ENCODE data around the gene WNT3. TPM values are rescaled to one million over a fixed set of nuclear protein-coding genes. Genes with fewer than 3 reads are reported as not detected.
"Not testable (repeated sequence)": the region's sequence is repeated elsewhere in the genome, so short reads cannot be mapped to it uniquely, and the experiment has no call there.

WNT3 gene
- total RNA-seq, 1 donor from 2014 or later = 1.0 TPM

DNA sequence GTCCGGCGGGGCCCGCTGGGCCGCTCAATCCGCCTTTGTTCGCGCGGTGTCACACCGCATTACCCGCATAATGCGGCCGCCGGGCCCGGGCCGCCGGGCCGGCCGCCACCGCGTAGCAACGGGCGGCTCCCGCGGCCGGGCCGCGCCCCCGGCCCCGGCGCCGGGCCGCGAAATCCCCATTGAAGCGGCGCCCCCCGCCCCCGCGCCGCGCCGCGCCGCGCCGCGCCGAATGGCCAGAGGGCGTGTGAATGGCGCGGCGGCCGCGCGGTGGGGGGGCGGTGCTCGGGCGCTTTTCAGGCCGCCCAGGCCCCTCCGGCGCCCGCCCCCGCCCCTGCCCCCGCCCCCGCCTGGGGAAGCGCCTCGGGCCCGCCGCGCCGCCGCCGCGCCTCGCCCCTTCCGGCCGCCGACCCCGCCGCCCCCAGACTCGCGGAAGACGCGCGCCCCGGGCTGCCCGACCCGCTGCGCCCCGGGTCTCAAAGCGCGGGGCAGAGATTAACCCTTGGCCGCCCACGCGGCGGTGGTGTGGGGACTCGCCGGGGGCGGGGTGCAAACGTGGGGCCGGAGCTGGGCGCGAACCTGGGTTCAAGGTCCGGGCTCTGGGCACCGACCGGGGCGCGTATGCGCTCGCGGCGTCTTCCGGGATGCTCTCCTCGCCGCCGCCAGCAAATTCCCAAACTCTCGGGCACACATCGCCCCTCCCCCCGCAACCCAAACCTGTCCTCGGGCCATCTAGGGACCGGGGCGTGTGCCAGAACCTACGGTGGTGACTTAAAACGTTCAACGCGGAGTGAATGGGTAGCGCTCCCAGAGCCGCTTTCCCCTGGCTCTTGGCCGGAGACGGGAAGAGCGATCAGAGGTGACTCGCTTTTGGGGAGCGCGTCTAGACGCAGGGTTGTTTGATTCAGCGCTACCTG lies 46.7 kb downstream of the WNT3 start:
- peak; percentile 38 for ATAC-seq
- intact Hi-C loops (cut with DNase I) = no loop called here
- no peak for DNase-seq (ENCODE audit: missing footprints)

DNA sequence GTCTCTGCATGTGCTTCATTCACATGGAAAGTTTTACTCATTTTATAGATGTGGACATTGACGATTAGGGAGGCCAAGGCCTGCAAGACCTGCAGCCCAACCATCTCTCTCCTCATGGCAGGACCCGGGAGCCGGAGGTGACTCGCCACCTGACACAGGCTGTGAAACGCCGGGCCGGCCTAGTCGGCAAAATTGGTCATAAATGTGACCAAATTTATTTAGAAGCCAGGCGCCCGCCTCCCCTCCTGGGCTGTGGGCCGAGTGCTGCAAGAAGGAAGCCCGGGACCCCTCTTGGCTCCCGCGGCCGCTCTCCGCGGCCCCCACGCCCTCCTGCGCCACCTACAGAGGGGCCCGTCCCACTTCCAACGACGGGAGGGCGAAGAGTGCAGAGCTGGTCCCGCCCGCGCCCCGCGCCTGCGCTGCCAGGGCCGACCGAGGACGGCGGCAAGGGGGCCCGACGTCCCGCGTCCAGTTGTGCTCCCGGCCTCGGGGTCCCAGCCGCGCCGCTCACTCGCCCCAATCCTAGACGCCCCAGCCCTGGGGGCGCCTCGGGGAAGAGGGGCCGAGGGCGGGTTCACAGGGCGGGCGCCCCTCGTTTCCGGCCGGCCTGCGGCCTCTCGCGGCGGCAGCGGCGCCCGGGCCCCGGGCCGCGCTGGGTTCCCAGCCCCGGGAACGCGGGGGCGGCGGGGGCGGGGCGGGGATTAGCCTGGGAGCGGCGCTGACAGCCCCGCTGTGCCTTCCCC lies 47.5 kb downstream of the WNT3 start:
- peak; percentile 68 for ATAC-seq
- no peak for DNase-seq (ENCODE audit: missing footprints)
- intact Hi-C loops (cut with DNase I) = no loop called here

GRCh38 chr17:46770439-46770817 lies 48.1 kb downstream of the WNT3 start:
- ATAC-seq = no peak
- no peak for DNase-seq (ENCODE audit: missing footprints)
- intact Hi-C loops (cut with DNase I) = no loop called here

GRCh38 chr17:46769531-46770438 lies 48.7 kb downstream of the WNT3 start:
- intact Hi-C loops (cut with DNase I) = no loop called here
- DNase-seq (ENCODE audit: missing footprints) (no peak), ATAC-seq (no peak)

DNA sequence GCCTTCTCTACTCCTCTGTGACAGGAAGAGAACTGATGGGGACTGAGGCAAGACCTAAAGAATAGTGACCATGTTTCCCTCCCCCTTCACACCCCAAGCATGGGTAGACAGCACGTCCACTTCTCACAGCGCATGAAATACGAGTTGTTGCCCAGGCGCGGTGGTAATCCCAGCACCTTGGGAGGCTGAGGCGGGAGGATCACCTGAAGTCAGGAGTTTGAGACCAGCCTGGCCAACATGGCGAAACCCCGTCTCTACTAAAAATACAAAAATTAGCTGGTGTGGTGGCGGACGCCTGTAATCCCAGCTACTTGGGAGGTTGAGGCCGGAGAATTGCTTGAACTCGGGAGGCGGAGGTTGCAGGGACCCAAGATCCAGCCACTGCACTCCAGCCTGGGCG lies 49.6 kb downstream of the WNT3 start:
- intact Hi-C loops (cut with DNase I); DNase-seq (ENCODE audit: missing footprints); ATAC-seq: not testable (repeated sequence)

DNA sequence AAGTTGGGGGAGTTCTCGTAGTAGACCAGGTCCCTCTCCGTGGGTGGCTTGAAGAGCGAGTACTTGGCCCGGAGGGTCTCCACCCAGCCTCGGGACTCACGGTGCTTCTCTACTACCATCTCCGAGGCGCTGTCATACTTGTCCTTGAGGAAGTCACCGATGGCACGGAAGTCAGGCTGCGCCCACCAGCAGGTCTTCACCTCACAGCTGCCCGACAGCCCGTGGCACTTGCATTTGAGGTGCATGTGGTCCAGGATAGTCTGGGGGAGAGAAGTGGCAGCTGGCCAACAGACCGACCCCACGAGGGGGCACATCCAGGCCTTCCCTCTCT lies 50.0 kb downstream of the WNT3 start:
- intact Hi-C loops (cut with DNase I) = no loop called here
- ATAC-seq (no peak), DNase-seq (ENCODE audit: missing footprints) (no peak)

GRCh38 chr17:46766493-46767491 lies 51.7 kb downstream of the WNT3 start:
- no peak for DNase-seq (ENCODE audit: missing footprints)
- ATAC-seq = no peak
- intact Hi-C loops (cut with DNase I) = no loop called here

DNA sequence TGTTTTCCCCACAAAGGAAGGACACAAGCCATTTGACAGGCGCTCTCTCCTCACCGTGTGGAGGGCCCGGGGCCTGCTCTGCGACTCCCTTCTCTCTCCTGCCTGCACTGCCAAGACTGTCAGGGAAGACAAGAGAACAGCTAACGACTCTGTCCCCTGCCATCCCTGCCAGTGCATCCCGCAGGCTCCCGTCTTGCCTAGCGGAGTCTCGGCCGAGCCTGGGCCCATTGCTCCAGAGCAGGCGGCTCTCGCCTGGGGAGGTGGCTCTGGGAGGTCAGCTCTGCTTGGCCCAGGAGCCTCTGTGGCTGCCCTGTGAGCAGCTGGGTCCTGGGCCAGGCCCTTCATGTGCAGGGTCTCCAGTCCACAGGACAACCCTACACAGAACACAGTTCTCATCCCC lies 53.0 kb downstream of the WNT3 start:
- ATAC-seq (peak; percentile 9), DNase-seq (ENCODE audit: missing footprints) (no peak)
- intact Hi-C loops (cut with DNase I) = no loop called here

DNA sequence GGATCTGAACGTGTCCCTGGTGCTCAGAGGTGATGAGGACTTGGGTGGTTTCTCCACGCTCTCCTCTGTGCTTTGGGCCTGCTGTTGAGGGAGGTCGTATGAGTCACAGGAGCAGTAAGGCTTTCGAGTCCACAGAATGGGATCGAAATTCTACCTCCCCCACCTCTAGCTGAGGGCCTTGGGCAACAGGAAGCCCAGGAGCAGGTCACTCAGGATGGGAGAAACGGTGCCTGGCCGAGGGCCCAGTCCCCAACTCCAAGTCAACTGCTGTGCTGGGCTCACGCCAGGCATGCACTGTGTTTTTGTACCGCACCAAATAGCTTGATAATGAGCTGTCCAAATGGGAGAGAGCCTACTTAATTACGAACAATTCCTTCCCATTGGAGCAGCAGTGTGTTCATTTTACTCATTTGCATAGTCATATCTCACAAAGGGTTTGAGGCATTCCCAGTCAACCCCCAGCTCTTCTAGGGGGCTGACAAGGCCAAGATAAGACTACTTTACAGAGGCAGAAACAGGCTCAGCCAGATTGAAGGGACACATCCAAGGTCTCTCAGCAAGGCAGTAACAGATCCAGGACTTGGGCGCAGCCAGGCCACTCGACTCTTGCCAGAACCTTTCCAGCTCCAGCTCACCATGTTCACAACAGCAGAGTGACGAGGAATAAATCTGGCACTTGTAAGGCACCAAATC lies 53.6 kb downstream of the WNT3 start:
- peak; percentile 84 for DNase-seq (ENCODE audit: missing footprints)
- intact Hi-C loops (cut with DNase I) = no loop called here

DNA sequence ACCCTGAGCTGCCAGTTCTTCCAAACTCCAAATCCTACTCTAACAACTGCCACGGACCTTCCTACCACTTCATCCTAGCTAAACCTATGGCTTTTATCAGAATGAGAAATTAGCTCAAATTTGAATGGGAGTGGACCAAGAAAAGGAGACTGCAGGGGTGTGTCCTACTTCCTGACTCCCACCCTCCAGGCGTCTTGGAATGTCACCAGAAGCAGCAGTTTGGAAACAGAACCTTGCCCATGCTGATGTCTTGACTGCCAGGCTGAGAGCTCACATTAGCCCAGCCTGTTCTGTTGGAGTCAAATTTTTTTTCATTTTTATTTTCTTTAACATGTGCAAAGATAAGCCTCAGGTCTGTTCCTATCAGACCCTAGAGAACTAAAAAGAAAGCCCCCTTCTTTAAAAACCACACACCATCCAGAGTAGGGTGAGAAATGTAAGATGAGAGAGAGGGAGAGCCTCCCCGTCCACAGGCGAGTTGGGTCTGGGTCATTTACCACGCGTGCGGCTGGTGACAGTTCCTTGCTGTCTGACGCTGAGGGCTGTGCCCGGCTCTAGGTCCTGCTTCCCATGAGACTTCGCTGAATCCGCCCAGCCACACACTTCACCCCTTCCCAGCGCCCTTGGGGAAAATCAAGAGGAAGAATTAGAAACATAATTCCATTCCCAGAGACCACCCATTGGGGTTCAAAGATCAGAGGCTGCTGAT lies 54.3 kb downstream of the WNT3 start:
- DNase-seq (ENCODE audit: missing footprints) (no peak), ATAC-seq (no peak)
- intact Hi-C loops (cut with DNase I) = no loop called here

More for the DNA sequence above, 53.6 kb downstream of the WNT3 start:
- ATAC-seq = peak; percentile 84

DNA sequence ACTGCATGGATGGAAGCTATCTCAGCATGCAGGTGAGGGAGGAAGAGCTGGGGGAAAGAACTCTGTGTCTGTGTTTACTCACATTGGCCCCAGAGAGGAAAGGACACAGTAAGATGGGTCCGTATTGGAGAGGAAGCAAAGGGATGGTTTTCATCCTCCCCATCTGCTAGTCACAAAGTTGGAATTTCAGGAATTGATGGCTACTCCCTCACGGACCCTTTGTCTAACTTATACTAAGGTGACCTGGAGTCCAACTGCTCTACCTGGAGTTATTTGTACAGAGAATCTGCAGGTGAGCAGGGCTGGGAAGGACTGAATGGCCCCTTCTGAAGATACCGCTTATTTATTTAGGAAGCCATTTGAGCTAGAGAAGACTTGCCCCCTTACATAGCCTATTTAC lies 55.1 kb downstream of the WNT3 start:
- intact Hi-C loops (cut with DNase I) = no loop called here
- DNase-seq (ENCODE audit: missing footprints) (no peak), ATAC-seq (no peak)

DNA sequence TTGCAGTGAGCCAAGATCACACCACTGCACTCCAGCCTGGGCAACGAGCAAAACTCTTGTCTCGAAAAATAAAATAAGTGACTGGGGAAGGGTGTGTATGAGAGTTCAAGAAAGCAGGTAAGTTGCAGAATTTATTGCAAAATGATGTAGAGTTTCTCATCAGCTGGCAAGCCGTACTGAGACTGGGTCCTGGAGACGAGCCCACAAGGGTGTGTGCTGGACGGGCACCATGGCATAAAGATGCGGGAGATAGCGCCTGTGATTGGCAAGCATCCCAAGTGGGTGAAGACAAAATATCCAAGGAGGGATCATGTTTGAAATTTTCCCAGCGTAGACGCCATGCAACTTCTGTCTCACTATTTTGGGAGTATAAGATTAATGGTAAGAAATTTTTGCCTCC lies 59.4 kb downstream of the WNT3 start:
- intact Hi-C loops (cut with DNase I) = no loop called here
- DNase-seq (ENCODE audit: missing footprints) = no peak
- ATAC-seq = no peak

DNA sequence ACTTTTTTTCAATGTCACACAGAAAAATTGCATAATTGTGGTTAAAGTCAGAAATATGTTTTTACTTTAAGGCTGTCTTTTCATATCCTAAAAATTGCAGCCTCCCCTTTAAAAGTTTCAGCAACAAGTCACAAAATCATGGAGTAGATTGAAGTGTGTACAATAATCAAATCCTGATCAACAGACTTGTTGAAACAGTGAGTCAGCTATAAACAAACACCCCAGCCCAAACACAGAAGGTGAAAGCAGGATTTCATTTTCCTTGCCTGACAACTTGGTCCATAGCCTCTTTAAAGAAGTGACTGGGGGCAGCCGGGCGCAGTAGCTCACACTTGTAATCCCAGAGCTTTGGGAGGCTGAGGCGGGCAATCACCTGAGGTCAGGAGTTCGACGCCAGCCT lies 59.9 kb downstream of the WNT3 start:
- DNase-seq (ENCODE audit: missing footprints) (no peak), ATAC-seq (no peak)
- intact Hi-C loops (cut with DNase I) = no loop called here

GRCh38 chr17:46757588-46757987 lies 60.9 kb downstream of the WNT3 start:
- intact Hi-C loops (cut with DNase I); DNase-seq (ENCODE audit: missing footprints); ATAC-seq: not testable (repeated sequence)

DNA sequence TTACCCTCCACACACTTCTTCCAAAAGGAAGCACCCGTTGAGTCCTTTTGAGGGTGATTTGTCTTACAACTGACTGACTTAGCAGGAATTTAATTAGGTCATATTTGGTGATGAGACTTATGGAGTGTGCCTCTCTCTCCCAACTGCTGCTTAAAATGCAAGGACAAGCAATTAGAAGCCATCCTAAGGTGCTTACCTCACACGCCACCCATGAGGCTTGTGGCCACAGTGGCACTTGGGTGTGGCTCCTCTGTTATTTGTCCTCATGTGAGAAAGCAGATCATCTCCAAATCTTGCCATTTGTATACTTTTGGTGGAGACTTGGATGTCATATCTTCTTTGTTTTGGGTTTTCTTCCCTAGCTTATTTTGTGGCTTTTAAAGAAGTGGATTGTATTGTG lies 61.6 kb downstream of the WNT3 start:
- ATAC-seq (no peak), DNase-seq (ENCODE audit: missing footprints) (no peak)
- intact Hi-C loops (cut with DNase I) = no loop called here

DNA sequence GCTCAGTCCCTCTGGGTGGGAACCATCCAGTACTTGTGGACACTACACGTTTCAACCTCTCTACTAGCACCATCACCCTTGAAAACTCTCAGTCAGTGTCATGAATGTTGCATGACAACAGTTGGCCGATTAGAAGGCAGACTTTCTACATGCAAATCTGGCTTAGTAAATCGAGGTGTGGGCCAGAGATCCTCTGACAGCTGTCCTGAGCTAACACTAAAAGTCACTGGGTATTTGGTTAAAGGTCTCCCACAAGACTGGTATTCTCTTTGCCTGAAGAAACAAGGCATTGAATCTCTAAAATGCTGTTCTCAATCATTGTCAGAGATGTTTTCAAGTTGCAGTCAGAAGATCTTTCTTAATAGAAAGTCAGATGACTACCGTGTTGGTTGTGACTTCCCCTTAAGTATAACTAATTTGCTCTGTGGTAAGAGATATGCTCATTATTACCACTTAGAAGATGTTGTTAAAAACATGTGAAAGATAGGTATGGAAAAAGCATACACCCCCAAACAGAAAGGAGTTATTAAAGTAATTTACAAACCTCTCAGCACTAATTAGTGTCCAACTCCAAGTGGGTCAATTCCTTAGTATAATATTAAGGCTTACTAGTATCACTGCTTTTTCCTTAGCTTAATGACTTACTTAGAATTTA lies 62.3 kb downstream of the WNT3 start:
- DNase-seq (ENCODE audit: missing footprints) = no peak
- ATAC-seq = no peak
- intact Hi-C loops (cut with DNase I) = no loop called here
